Fibroblast of the conjunctiva (primary cell): ENCODE measurements around the gene KAZN.

ENCODE experiments used
- DNase-seq: peaks from one replicate; pipeline ENCODE4 v3.0.0-alpha.2; 2010; ENCODE audit warnings: low read depth

KAZN gene

DNA sequence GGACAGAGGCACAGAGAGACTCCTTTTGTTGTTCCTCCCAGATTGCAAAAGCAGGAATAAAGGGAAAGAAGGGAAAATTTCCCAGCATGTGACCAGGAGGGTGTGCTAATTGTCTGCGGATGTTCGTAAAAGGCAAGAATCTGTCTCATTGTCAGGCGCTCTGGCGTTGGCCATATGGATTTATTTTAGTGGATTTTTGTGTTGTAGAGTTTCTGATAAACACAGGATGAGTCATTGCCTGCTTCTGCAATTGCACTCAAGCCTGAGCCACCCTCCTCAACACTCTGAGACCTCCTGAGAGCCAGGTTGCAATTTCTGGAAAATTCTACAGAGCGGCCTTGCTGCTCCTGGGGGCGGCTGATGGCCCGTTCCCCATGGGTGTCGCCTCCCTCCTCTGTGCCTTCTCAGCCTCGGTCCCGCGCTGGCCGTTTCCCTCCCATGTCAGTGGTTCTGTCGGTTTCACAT is 227.7 kb downstream of the KAZN start:
- peak; percentile 92 for DNase-seq

DNA sequence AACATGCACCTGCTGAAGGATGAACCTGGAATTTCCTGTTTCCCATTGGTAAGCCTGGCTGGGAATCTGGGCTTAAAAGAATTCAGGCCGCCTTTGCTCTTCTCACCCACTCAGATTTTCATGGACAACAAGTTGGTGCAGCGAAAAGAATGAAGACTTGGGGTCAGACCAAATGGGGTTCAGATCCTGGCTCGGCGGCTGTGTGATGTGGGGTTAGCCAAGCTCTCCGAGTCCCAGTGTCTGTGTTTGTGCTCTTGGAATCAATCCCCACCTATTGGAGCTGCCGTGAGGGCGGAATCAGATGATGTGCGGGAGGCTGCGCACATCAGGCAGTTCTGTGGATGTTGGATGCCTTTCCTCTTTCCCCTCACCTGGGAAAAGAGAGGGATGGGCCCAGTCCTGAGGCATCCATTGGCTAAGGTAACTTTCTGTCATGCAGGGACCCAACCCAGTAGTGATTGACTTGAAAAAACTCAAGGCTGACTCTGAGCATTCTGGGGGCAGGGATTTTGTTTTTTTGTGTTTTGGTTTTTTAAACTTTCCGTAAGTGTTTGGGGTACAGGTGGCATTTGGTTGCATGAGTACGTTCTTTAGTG is 228.3 kb downstream of the KAZN start:
- DNase-seq, result no peak

DNA sequence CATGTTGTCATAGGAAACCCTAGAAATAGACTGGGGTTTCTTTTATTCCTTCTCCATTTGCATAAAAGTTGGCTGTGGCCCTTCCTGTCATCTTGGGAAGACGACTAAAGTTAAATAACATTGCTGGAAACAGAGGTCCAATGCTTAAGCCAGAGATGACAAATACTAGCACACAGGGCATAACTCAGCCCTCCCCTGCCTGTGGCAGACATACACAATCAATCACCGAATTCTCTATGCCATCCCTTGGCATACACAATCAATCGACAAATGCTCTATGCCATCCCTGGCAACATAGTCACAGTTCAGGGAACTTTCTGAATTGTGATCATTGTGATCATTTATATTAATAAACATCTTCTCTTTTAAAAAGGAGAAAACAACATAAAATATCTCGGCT is 229.4 kb downstream of the KAZN start:
- DNase-seq, result no peak

DNA sequence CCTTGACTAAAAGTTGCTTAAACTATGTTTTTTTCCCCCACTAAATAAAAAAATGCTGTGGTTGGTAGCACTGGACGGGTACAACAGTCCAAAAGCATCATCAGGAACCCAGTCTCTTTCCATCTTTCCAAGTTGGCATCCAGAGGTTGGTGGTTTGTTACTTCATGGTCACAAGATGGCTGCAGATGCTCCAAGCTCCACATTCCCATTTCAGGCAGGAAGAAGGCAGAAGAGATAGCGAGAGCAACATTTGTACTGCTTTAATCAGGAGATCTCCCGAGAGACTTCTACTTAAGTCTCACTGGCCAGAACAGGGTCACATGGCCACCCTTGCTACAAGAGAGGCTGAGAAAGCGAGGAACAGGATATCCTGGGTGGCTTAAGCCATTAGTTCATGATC is 230.2 kb downstream of the KAZN start:
- DNase-seq, result no peak

DNA sequence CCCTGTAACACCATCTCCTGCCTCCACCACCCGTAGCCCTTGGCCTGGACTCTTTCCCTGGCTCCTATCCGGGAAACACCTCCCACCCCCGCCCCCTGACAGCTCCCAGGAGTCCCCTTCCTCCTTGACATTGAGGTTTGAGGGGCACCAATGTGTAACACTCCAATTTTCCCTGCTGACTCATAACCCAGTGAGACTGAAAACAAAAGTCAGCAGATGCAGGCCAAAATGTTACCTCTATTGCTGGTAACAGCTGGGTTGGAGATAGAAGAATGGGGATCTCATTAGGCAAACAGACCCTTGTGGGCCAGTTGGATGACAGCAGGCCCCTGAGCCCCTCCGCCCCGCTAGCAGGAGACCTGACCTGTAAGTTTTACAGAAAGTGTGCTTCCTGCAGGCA is 237.2 kb downstream of the KAZN start:
- peak; percentile 43 for DNase-seq

DNA sequence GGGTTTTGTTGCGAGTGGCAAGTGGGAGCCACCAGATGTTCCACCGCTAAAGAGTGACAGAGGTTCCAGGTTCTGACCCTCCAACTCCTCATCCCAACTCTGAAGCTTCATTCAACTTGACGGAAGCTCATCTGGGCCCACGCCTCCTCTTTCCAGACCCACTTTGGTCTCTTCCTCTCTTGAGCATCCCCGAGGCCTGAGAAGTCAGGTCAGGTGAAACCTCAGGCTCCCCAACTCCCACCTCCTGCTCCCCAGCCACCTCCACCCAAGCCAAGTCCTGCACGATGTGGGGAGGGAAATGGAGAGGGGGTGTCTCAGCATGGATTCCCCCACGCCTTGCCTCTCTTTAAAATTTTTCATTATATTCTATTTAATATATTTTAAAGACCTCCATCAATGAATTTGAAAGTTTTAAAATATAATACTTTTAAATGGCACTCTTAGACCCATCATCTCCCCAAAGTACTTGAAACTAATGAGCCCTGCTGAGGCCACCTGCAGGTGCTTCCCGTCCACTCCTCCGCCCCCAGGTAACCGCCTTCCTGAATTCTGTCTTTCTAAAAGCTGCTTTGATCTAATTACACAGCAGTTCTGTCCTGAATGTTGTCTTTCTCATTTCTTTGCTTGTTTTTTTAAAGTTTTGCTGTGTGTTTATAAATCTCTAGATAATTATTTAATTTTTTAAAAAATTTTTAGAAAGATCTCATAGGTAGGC is 238.1 kb downstream of the KAZN start:
- DNase-seq, result no peak

DNA sequence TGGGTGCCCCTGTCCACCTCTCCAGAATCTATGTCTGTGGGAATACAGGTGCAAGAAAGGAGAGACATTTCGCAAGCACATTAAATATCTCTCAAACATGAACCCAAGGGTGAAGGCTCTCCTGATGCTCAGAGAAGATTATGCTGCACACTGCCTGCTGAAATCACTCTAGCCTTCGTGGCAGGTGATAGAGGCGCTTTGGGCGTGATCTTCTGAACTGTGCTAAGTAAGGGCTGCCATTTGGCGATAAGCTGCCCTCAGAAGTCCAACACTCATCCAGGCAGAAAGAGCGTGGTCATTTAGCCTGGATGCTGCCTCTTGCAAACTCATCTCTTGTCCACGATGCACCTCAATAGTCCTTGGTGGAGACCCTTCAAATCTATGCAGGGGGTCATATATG is 241.9 kb downstream of the KAZN start:
- no peak for DNase-seq

DNA sequence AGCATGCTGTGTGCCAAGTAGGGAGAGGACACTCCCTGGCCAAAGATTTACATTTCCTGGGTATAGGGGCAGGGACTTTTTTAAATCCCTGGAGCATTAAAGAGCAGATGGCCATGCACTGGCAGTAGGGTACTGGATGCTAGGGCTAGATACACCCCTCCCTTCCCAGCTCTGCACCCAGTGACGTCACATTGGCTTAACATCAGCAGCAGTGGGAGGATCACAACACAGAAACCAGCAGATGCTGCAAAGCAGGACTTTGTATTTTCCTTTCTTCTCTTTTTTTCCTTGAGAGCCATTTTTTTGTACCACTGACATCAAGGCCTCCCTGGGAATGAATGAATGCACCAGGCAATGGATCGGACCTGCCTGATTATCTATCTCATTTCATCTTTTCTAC is 243.0 kb downstream of the KAZN start:
- no peak for DNase-seq

DNA sequence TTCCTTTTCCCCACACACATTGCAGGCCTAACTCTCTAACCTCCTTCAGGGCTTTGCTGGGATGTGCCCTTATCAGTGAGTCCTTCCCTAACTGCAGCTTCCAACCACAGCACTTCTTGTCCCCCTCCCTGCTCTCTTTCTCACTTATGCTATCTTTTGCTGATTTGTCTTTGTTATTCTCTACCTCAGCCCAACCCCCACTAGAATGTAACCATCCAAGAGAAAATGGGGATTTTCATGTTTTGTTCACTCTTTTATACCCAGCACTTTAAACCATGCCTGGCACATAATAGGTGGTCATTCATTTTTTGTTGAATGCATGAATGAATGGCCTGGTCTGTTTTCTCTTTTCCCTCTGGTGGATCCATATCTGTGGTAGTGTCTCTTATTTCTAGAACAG is 243.5 kb downstream of the KAZN start:
- DNase-seq, result no peak

DNA sequence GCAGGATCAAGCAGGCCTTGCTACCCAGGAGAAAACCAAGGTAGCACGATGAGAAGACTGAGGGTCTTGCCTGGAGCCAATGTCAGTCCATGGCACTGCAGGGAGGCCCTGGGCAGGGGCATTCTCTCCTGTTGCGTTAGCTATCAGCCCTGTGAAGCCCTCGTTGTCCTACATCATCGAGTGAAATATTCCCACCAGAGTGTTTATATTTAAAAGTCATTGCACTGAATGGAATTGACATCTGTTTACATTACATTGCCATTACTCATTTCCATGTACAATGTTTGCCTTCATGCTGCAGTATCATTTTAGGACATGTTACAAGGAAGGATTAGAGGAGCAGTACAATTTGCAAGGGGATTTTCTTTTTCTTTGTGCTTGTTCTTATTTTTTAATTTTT is 243.9 kb downstream of the KAZN start:
- DNase-seq, result peak; percentile 65

DNA sequence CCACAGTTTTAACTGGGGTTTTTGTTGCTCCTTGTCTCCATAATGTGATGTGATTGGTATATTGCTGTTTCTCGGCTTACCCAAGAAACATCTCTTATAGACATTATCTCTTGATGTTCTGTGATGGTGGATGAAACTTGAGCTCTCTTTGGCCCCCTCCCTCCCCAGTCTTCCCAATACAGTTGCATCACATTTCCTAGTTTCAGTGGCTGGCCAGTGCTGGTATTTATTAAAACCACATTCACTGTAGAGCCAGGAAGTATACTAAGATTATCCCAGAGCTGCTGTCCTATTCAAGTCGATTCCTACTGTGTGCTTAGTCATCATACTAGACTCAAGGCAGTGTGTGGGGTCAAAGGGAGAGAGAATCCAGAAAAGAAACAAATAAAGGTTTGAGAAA is 244.4 kb downstream of the KAZN start:
- DNase-seq, result peak; percentile 51

DNA sequence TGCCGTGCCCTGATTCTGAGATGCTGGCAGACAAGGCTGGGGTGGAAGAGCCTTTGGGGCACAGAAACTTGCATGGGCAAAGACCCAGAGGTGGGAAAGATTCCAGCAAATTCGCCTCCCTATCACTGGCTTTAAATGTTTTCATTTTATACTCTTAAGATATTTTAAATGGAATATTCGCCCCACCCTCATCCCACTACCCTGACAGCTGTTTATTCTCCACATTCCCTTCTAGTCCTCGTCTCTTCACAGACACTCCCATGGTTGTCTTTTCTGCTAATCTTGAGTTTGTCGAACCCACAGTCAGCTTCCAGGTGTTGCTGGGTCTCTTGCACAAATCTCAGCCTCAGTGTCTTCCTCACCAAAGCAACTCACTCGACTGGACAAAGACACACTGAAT is 245.0 kb downstream of the KAZN start:
- no peak for DNase-seq

DNA sequence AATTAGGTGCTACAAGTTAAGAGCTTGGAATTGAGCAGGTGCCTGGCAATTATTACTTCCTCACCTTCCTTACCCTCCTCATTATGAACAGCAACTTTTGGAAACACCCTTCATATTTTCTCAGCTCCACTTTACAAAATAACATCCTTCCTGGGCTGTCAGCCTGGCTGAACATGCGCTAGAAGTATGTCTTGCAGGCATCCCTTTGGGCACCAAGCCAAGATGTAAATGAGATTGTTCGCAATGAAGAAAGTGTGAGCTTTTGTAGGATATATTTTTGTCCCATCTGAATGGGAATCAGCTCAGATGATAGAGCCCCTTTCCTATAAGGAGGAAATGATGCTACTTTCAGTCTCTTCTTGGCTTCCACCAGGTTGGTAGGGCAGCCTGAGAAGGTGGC is 245.9 kb downstream of the KAZN start:
- no peak for DNase-seq

DNA sequence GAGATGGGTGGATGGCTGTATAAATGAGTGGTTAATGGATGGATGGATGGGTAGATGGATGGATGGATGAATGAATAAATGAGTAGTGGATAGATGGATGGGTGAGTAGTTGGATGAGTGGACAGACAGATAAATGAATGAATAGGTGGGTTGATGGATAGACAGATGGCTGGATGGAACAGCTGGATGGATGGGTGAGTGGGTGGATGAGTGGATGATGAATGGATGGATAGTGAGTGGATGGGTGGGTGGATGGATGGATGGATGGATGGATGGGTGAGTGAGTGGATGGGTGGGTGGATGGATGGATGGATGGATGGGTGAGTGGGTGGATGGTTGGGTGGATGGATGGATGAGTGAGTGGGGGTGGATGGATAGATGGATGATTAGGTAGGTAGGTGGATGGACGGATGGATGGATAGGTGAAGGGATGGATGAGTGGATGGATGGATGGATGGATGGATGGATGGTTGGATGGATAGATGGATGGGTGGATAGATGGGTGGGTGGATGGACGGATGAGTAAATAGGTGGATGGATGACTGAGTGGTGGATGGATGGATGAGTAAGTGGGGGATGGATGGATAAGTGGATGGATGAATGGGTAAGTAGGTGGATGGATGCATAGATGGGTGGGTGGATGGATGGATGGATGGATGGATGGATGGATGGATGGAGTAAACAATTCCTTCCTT is 246.6 kb downstream of the KAZN start:
- DNase-seq, result no peak

DNA sequence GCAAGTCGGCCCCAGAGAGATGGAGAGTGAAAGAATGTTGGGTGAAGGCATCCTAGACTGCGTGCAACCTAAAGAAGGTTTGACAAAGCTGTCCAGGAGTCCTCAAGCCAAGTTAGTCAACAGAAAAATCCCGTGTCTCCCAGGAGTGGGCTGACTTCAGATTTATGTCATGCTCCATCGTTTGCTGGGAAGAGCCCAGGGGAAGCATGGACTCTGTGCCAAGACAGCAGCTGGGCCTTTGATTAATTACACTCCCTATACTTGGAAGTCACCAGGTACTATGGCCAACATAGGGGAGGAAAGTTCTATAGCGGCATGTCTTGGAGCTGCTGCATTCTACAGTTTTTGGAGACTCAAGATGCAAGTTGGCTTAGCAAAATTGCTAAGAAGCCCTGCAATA is 247.4 kb downstream of the KAZN start:
- DNase-seq, result no peak

DNA sequence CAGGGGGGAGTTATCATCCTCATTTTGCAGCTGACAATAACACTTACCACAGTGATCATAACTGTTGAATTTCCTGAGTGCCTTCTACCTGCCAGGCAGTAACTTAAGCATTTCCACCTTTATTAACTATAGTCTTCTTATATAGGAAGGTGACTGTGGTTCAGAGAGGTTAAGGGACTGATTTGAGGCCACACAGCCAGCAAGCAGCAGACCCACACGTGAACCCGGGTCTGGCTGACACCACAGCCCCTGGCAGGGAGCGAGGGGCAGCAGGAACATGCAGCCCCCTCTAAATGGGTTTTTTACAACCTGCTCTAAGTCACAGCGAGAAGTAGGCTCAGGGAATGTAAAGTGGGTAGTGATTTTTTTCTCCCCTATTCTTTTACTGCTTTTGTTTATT is 248.2 kb downstream of the KAZN start:
- DNase-seq, result no peak

DNA sequence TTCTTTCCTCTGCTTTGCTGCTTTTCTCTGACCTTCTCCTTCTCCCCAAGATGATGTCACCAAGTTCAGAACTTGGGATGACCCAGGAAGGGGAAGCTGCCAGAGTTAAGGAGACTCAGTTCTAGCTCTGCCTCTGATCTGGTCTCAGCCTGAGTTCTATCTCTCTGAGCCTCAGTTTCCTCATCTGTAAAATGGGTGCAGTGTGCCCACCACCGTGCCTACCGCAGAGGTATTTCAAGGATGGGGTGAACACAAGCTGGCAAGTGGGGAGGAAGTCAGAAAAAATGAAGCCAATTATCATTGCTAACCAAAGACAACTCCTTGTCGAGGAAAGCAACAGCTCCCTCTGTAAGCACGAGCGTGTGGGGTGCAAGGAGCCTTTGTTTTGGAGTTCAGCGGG is 249.7 kb downstream of the KAZN start:
- no peak for DNase-seq

DNA sequence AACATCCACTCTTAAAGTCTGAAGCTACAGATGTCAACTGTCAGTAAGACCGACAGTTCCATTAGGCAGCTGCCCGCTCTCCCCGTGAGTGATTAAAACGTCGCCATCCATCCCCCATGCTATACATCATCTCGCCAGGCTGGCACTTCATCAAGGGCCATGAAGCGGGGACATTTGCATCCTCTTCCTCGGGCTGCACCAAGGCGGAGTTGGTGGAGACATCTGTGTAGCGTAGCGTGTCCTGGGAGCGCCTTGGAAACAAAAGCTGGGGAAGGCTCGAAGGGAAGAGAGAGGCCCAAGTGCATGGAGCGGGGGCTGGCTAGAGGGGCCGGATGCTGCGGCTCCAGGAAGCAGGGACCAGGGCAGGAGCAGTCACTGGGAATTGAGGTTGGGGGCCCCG is 250.1 kb downstream of the KAZN start:
- DNase-seq, result no peak

DNA sequence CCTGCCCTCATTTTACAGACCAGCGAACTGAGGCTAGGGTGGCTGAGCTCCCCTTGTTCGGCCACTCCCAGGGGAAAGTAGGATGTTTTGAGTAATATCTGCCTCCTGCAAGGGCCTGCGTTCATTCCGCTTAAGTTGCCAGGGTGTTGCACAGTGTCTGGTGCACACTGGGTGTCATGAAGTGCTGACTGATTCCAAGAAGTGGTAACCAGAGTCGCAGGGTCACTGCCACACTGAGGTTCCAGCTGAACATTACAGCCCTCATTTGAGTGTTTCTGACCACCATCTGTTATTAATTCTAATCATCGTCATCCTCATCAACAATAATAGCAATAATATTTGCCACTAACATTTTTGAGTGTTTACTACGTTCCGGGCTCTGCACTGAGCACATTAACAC is 250.6 kb downstream of the KAZN start:
- DNase-seq, result peak; percentile 52

DNA sequence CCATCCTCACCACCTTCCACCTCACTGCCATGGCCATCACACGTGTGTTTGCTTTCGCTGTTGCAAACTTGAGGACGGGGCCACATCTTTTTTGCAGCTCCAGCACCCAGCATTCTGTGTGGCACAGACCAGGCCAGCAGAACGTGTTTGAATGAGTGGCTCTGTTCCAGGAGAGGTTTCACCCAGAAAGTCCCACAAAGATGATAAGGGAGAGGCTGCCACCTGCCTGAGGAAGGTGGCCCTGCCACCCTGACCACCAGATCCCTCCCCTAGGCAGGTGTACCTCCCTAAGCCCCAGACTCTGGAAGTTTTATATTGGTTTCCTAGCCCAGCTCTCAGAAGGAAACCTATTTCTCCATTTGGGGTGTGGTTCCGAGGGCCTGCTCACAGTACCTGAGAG is 252.1 kb downstream of the KAZN start:
- no peak for DNase-seq

DNA sequence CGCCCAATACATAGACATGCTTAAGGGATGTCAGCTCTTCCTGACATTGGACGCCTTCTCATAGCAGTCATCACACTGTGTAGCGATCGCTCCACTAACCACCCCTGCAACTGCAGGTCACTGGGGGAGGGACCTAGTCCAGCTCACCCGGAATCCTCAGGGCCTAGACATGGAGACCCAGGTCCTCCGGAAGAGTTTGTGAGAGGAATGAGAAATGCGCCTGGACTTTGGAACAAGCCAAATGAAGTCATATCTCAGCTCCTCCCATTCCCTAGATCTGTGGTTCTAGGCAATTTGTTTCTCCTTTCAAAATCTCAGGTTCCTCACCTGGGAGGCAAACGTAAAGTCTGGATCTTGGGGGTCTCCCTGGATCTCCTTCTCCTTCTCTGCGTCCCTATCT is 253.3 kb downstream of the KAZN start:
- DNase-seq, result no peak

DNA sequence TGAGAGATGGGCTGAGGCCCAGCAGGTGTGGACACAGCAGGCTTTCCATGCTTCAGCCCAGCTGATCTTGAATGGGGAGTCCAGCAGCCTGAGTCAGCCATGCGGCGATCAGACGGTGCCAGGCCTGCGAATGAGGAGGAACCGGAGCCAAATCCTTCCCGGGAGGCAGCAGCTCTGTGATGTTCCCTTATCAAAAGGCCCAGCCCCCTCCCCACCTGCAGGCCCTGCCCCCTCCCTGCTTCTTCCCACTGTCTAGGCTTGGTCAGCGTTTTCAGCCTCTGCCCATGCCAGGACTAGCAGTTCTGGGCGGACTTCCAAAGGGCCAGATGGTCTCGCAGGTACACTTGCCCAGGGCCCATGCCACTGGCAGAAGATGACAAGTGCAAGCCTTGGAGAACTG is 253.8 kb downstream of the KAZN start:
- no peak for DNase-seq

DNA sequence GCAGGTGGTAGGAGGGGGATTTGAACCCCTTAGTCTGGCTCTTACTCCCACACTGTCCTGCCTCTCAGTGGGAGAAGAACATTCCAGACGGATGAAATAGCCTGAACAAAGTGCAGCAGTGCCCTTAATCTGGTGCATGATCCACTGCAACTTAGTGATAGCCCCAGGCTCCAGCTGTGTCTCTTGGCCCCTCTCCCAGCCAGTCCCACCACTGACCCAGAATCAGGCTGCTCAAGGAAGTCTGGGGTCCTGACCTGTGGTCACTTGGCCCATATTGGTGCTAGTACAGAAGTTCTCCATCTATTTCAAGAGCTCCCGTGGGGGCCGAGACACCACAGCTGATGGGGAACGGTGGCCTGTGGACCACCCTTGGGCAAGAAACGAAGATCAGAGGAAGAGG is 255.0 kb downstream of the KAZN start:
- no peak for DNase-seq

DNA sequence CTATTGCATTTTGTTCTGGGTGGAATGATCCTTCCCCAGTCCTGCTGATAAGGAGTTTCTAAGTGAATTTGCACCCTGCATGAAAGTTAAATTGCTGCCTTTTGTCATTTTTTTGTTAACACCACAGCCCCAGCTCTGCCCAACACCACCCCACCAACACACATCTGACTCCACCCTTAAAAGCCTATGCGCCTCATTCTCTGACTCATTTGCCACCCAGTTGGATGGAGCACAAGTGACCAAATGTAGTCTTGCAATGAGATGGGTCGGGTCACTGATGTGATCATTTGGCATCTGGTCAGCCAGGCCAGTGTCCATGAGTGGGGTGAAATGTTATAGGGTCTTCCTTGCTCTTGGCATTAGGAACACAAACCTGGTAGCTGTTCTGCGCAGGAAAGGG is 256.8 kb downstream of the KAZN start:
- no peak for DNase-seq
